ENCODE results near the gene GABRD.

Gene GABRD

DNA sequence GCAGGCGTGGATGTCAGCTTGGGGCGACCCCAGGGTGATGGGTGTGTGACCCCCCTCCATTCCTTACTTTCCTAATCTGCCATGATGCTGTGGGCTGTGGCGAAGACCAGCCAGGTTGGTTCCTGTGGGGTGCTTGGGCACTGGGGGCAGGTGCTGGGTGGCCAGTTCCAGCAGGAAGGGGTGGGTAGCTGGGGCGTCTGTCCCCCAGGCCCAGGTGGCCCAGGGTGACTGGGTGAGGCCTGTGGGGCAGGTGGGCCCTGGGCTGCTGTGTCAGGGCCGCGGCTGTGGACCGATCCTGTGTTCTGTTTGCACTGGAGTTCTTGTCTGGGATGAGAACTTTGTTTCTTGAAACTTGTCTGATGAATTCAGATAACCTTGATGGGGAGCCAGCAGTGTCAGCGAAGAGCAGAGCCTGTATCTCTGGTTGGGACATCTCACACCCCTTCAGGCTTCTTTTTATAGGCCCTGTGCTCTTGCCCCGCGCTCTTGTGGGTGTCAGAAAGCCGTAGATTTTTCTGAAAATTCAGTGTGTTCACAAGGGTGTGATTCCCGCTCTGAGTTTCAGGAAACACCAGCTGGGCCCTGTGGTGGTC lies 34.7 kb downstream of the GABRD start:
- DNase-seq (ENCODE audit: low read depth): no peak

DNA sequence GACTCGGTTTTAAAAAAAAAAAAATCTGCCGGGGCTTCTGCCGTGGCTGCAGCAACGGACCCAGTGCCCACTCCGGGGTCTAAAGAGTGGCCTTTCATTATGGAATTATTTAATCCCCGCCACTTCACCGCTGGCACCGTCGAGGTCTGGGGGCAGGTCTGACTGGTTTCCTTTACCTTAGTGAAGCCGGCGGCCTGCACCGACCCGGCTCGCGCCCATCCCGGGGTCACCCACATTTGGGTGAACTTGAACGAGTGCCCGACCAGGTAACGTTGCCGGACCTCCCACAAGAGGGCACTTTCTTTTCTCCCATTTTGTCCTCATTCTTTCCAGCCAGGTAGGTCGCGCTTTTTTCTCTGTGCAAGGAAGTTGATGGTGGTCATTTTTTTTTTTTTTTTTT lies 35.4 kb downstream of the GABRD start:
- no peak for DNase-seq (ENCODE audit: low read depth)

DNA sequence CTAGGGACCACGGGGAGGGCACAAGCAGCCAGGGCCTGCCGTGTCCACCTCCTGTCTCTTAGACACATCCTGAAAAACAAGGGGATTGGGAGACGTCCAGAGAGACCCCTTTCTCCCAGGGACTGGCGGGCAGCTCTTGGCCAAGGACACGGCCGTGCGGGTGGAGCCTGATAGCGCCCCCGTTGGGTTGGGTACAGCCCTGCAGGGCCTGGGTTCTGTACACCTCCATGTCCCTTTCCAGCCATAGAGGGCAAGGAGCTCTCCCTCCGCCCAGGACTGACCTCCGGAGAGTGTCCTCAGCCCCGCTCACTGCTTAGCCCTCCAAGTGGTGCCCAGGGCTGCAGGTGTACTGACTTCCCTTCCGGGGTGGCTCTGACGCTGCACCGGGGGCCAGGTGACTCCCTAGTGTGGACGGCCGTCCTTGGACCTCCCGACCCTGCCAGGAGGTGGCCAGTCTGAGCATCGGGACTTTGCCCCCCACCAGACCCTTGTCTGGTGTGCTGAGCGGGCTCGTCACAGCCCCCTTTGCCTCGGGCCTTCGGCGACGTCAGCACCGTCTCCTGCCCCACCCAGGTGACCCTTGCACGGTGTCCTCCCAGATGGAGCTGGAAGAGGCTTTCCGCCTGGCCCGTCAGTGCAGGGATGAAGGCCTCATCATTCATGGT lies 36.9 kb downstream of the GABRD start:
- DNase-seq (ENCODE audit: low read depth): no peak

- no peak for DNase-seq (ENCODE audit: low read depth)
Measured at GRCh38 chr1:2056955-2057590, 37.9 kb downstream of the GABRD start.

DNA sequence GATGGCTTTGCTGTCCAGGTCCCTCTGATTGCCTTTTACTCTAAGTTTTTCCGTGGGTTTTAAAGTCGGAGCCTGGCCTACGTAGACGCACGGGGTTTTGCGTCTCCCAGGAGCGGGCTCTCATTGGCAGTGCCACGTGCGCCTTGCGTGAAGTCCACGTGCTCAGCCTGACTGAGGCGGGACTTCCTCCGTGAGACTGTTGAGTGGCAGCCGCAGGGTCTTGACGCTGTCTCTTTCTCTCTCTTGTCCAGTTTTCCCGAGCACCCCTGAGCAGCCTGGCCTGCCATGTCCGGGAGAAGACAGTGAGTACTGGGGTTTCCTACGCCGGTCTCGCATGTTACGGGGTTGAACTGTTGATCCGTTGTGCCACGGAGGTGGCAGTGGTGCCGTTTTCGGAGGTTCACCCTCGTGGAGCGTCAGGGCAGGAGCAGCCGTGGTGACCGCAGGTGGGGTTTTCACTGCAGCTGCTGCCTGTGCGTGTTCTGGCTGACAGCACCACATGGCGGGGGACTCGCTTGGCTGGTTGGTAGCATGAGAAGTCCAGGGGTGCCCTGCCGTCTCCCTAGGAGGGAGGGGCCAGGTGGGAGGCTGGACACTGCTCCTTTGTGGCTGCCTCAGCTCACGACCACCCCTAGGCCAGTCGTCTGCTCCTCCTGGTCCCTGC lies 40.3 kb downstream of the GABRD start:
- no peak for DNase-seq (ENCODE audit: low read depth)

- DNase-seq (ENCODE audit: low read depth): no peak
Measured at GRCh38 chr1:2060072-2060471, 40.9 kb downstream of the GABRD start.

DNA sequence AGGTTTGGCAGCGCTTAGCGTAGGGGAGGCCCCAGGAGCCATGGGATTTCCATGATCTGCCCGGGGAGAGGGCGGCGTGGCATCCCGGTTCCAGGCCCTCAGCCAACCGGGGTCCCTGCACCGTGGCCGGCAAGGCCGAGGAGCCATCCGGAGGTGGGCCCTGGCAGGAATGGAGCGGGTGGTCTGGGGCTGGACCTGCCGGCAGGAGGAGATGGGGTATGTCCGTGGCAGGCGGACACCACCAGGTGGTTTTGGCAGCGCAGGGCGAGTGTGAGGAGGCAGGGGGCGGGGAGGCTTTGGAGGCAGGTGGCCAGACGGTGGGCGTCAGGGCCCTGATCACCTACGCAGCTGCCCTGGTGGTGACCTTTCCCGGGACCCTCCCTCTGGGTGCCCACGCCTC lies 41.4 kb downstream of the GABRD start:
- no peak for DNase-seq (ENCODE audit: low read depth)

- no peak for DNase-seq (ENCODE audit: low read depth)
Measured at GRCh38 chr1:2061065-2061778, 42.1 kb downstream of the GABRD start.

- no peak for DNase-seq (ENCODE audit: low read depth)
Measured at GRCh38 chr1:2065699-2066098, 46.6 kb downstream of the GABRD start.

DNA sequence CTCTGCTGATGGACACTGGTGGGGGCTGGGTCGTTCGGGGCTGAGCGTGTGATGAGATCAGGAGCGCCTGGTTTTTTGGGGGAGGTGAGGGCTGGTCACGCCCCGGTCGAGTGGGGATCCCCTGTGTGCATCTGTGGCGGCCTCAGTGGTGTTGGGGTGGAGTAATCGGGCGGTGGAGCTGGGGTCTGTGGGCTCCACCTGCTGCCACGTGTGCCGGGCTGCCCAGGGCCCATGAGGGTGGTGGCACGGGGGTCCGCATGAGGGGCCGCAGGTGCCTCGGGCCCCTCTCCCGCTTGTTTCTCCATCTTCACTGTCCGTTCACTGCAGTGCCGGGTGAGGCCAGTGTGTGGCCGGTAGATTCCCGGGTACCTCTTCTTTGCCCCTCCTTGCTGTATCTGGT lies 48.2 kb downstream of the GABRD start:
- no peak for DNase-seq (ENCODE audit: low read depth)

GRCh38 chr1:2067981-2068380 lies 48.8 kb downstream of the GABRD start:
- no peak for DNase-seq (ENCODE audit: low read depth)

GRCh38 chr1:2068951-2069350 lies 49.8 kb downstream of the GABRD start:
- DNase-seq (ENCODE audit: low read depth): no peak

DNA sequence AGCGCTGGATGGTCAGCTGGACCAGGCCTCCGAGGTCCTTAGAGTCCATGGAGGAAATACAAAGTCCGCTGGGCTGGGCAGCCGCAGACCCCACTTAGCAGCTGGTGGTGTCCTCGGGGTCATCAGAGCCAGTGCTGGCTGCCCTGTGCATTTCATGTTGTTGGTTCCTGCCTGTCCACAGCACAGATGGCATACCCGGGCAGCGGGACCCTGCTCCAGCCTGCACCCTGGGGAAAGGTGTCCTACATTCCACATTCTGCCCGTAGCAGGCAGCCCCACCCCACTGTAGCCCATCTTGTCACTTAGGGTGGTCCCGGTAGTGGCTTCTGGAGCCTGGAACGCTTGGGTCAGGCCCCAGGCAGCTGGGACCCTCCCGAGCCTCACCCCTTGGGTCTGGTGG lies 50.9 kb downstream of the GABRD start:
- DNase-seq (ENCODE audit: low read depth): no peak

DNA sequence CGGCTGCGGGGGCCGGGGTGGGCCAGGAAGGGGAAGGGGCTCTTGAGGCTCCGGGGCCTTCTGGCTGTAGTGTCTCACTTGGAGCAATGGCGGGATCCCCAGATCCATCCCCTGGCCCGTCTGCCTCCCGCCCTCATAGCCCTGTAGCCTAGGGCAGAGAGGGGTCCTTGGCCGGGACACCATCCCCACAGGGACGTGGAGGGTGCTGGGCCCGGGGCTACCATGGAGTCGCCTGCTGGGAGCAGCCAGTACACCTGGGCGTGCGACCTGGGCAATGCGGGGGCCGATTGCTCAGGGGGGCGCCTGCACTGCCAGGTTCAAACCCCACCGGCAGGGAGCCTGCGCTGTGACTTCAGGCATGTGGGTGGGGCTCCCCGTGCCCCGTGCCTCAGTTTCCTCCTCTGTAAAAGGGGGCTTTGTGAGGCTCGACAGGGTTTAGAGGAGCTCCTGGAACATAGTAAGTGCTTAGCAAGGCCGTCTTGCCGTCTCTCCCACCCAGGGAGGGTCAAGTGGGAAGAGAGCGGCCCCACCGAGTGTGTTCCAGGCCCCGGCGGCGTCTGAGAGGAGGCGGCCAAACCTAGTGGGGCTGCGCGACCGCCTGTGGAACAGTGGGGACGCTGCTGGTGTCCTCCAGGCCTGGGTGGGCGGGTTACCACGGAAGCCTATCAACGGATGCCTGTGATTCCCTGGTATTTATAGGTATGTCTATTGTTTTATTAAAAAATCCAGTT lies 51.8 kb downstream of the GABRD start:
- DNase-seq (ENCODE audit: low read depth): no peak

- DNase-seq (ENCODE audit: low read depth): no peak
Measured at GRCh38 chr1:2072109-2072806, 53.1 kb downstream of the GABRD start.

- DNase-seq (ENCODE audit: low read depth): no peak
Measured at GRCh38 chr1:2072891-2073290, 53.7 kb downstream of the GABRD start.

GRCh38 chr1:2073382-2074230 lies 54.5 kb downstream of the GABRD start:
- peak; percentile 19 for DNase-seq (ENCODE audit: low read depth)

GRCh38 chr1:2074396-2074795 lies 55.3 kb downstream of the GABRD start:
- DNase-seq (ENCODE audit: low read depth): no peak

- no peak for DNase-seq (ENCODE audit: low read depth)
Measured at GRCh38 chr1:2074944-2075740, 56.0 kb downstream of the GABRD start.
